Amygdala (tissue), 56 donors: ENCODE data around the gene SCIN.
"Not testable (repeated sequence)": the region's sequence is repeated elsewhere in the genome, so short reads cannot be mapped to it uniquely, and the experiment has no call there.

Experiments
- DNase-seq, 56 donors: peaks; one replicate each; lab custom pipeline; 2025; lab: John Stamatoyannopoulos, UW

Gene SCIN

GRCh38 chr7:12686234-12686890 is 115.8 kb downstream of the SCIN start:
- peak in 55 of 56 donors; percentile 45 to 90 (median 73) for DNase-seq

GRCh38 chr7:12686891-12687717 is 116.6 kb downstream of the SCIN start, which contains the start of gene ARL4A:
Gene ARL4A, plus strand, starts transcription at chr7:12687633. Its CDS starts 622 bp downstream, at chr7:12688255.
- DNase-seq, result peak; percentile 66 to 99 (median 96)

- no peak for DNase-seq
Measured at GRCh38 chr7:12687718-12688171, 117.2 kb downstream of the SCIN start.

GRCh38 chr7:12688485-12689170 is 118.1 kb downstream of the SCIN start:
- DNase-seq, result not testable (repeated sequence)

- no peak for DNase-seq
Measured at GRCh38 chr7:12689451-12689850, 118.9 kb downstream of the SCIN start.

- no peak for DNase-seq
Measured at GRCh38 chr7:12690041-12690878, 119.7 kb downstream of the SCIN start.

GRCh38 chr7:12691388-12691787 is 120.9 kb downstream of the SCIN start:
- DNase-seq, result not testable (repeated sequence)

- no peak for DNase-seq
Measured at GRCh38 chr7:12692035-12692434, 121.5 kb downstream of the SCIN start.

- no peak for DNase-seq
Measured at GRCh38 chr7:12692479-12693259, 122.1 kb downstream of the SCIN start.

GRCh38 chr7:12694817-12695216 is 124.3 kb downstream of the SCIN start:
- no peak for DNase-seq

GRCh38 chr7:12695965-12696364 is 125.4 kb downstream of the SCIN start:
- no peak for DNase-seq

- DNase-seq, result no peak
Measured at GRCh38 chr7:12699299-12699698, 128.8 kb downstream of the SCIN start.

GRCh38 chr7:12701433-12701832 is 130.9 kb downstream of the SCIN start:
- no peak for DNase-seq

GRCh38 chr7:12703881-12704280 is 133.4 kb downstream of the SCIN start:
- no peak for DNase-seq

- DNase-seq, result no peak
Measured at GRCh38 chr7:12705878-12706277, 135.4 kb downstream of the SCIN start.

GRCh38 chr7:12706900-12707536 is 136.5 kb downstream of the SCIN start:
- no peak for DNase-seq

GRCh38 chr7:12708314-12708713 is 137.8 kb downstream of the SCIN start:
- no peak for DNase-seq
